GM12864 (cell line): ENCODE data around the gene ZNF83.

Source experiments
- DNase-seq: peaks from one replicate; pipeline ENCODE4 v3.0.0-alpha.2; 2011; ENCODE audit warnings: low read depth
- H3K4me3 ChIP-seq: 2 replicates; pipeline ENCODE4 v1.5.1; 2011; ENCODE audit warnings: mild to moderate bottlenecking, low read depth, low read length, control low read depth
- TF ChIP-seq, protein P1 (sequence below): IDR thresholded peaks from 2 replicates; pipeline ENCODE4 v1.5.1; 2011; ENCODE audit warnings: low read depth, mild to moderate bottlenecking, moderate library complexity, low read length, control low read depth, inconsistent platforms; ENCODE audit errors: missing control alignments

Gene ZNF83

GRCh38 chr19:52567921-52568320 is 70.2 kb downstream of the ZNF83 start:
- TF ChIP-seq, protein P1, sequence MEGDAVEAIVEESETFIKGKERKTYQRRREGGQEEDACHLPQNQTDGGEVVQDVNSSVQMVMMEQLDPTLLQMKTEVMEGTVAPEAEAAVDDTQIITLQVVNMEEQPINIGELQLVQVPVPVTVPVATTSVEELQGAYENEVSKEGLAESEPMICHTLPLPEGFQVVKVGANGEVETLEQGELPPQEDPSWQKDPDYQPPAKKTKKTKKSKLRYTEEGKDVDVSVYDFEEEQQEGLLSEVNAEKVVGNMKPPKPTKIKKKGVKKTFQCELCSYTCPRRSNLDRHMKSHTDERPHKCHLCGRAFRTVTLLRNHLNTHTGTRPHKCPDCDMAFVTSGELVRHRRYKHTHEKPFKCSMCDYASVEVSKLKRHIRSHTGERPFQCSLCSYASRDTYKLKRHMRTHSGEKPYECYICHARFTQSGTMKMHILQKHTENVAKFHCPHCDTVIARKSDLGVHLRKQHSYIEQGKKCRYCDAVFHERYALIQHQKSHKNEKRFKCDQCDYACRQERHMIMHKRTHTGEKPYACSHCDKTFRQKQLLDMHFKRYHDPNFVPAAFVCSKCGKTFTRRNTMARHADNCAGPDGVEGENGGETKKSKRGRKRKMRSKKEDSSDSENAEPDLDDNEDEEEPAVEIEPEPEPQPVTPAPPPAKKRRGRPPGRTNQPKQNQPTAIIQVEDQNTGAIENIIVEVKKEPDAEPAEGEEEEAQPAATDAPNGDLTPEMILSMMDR: no peak
- DNase-seq: no peak
- H3K4me3 ChIP-seq: no peak overlapping the region

DNA sequence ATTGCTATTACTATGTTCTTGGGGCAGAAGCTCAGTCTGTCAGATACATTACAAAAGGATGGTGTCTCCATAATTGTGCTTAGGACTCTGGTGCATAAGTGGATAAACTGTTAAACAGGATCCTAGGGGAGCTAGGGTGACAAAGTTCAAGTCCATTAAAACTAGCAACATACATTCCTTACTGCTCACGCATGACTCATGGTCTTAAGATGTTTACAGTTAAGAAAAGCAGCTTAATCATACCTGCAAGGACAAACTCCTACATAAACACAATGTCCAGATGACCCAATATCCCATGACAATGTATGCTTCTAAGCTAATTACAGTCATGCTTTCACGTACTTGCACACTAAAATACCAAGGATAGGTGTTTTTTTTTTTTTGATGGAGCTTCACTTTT is 71.6 kb downstream of the ZNF83 start:
- DNase-seq: no peak
- H3K4me3 ChIP-seq: no peak overlapping the region
- TF ChIP-seq, protein P1: no peak

DNA sequence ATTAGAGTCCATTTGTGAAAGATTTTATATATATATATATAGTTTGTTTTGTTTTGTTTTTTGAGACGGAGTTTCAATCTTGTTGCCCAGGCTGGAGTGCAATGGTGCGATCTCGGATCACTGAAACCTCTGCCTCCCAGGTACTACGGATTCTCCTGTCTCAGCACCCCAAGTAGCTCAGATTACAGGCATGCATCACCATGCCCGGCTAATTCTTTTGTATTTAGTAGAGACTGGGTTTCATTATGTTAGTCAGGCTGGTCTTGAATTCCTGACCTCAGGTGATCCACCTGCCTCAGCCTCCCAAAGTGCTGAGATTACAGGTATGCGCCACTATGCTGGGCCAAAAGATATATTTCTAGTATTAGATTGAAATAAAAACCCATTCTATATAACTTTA is 72.0 kb downstream of the ZNF83 start:
- TF ChIP-seq, protein P1: no peak

More for the DNA sequence above, 72.0 kb downstream of the ZNF83 start:
- DNase-seq: no peak
- H3K4me3 ChIP-seq: no peak overlapping the region
